GM12864 (cell line): ENCODE data around the gene GGTLC1.

Experiments used
- DNase-seq: peaks from one replicate; pipeline ENCODE4 v3.0.0-alpha.2; 2011; ENCODE audit warnings: low read depth
- H3K4me3 ChIP-seq: 2 replicates; pipeline ENCODE4 v1.5.1; 2011; ENCODE audit warnings: mild to moderate bottlenecking, low read depth, low read length, control low read depth
- CTCF ChIP-seq: IDR thresholded peaks from 2 replicates; pipeline ENCODE4 v1.5.1; 2011; ENCODE audit warnings: low read depth, mild to moderate bottlenecking, moderate library complexity, low read length, control low read depth, inconsistent platforms; ENCODE audit errors: missing control alignments

GGTLC1 gene

GRCh38 chr20:23966298-23966697 lies 22.3 kb downstream of the GGTLC1 start:
- H3K4me3 ChIP-seq: no peak overlapping the region
- no peak for DNase-seq
- TF ChIP-seq CTCF: no peak

GRCh38 chr20:23963941-23964340 lies 24.6 kb downstream of the GGTLC1 start:
- no peak for TF ChIP-seq CTCF
- DNase-seq: no peak
- no peak overlapping the region for H3K4me3 ChIP-seq

GRCh38 chr20:23962272-23962671 lies 26.3 kb downstream of the GGTLC1 start:
- TF ChIP-seq CTCF: no peak
- no peak for DNase-seq
- no peak overlapping the region for H3K4me3 ChIP-seq

GRCh38 chr20:23959054-23959453 lies 29.5 kb downstream of the GGTLC1 start:
- TF ChIP-seq CTCF: no peak
- DNase-seq: no peak
- no peak overlapping the region for H3K4me3 ChIP-seq

- H3K4me3 ChIP-seq: no peak overlapping the region
- no peak for TF ChIP-seq CTCF
- DNase-seq: no peak
Observed at GRCh38 chr20:23955896-23956295, 32.7 kb downstream of the GGTLC1 start.

GRCh38 chr20:23954008-23954745 lies 34.4 kb downstream of the GGTLC1 start:
- no peak for DNase-seq
- H3K4me3 ChIP-seq: no peak overlapping the region
- TF ChIP-seq CTCF: no peak

- no peak overlapping the region for H3K4me3 ChIP-seq
- DNase-seq: no peak
- TF ChIP-seq CTCF: no peak
Observed at GRCh38 chr20:23946206-23946605, 42.4 kb downstream of the GGTLC1 start.
